ENCODE data around the gene CIZ1.

Gene CIZ1

GRCh38 chr9:128169492-128169891, 21.9 kb downstream of the CIZ1 start:
- no peaks in the 10 kb centered on the region for H3K4me1 ChIP-seq (ENCODE audit: control insufficient read depth, insufficient read depth, low read length)
- H3K9me3 ChIP-seq (ENCODE audit: control insufficient read depth, insufficient read depth, low read depth, low read length), result no peaks in the 10 kb centered on the region
- H3K4me3 ChIP-seq (ENCODE audit: low read depth, low read length), result no peak overlapping the region
- H3K9ac ChIP-seq (ENCODE audit: low read length), result no peak overlapping the region
- no peak overlapping the region for H3K27ac ChIP-seq (ENCODE audit: low read depth, low read length)
- H3K27me3 ChIP-seq (ENCODE audit: control insufficient read depth, insufficient read depth, low read length), result no peaks in the 10 kb centered on the region
- H3K36me3 ChIP-seq (ENCODE audit: control insufficient read depth, insufficient read depth, low read length), result peaks cover 56% of the 10 kb centered on the region

- Histone ChIP-seq H3K27ac (ENCODE audit: low read depth, low read length) (no peak overlapping the region), H3K27me3 (ENCODE audit: control insufficient read depth, insufficient read depth, low read length) (no peaks in the 10 kb centered on the region), H3K4me3 (ENCODE audit: low read depth, low read length) (no peak overlapping the region), H3K36me3 (ENCODE audit: control insufficient read depth, insufficient read depth, low read length) (peaks cover 60% of the 10 kb centered on the region), H3K9me3 (ENCODE audit: control insufficient read depth, insufficient read depth, low read depth, low read length) (no peaks in the 10 kb centered on the region), H3K9ac (ENCODE audit: low read length) (no peak overlapping the region), H3K4me1 (ENCODE audit: control insufficient read depth, insufficient read depth, low read length) (no peaks in the 10 kb centered on the region)
Observed at GRCh38 chr9:128168731-128169308, 22.6 kb downstream of the CIZ1 start.

- no peak overlapping the region for H3K9ac ChIP-seq (ENCODE audit: low read length)
- H3K9me3 ChIP-seq (ENCODE audit: control insufficient read depth, insufficient read depth, low read depth, low read length), result no peaks in the 10 kb centered on the region
- peaks cover 75% of the 10 kb centered on the region for H3K36me3 ChIP-seq (ENCODE audit: control insufficient read depth, insufficient read depth, low read length)
- no peaks in the 10 kb centered on the region for H3K4me1 ChIP-seq (ENCODE audit: control insufficient read depth, insufficient read depth, low read length)
- no peak overlapping the region for H3K27ac ChIP-seq (ENCODE audit: low read depth, low read length)
- H3K4me3 ChIP-seq (ENCODE audit: low read depth, low read length), result no peak overlapping the region
- H3K27me3 ChIP-seq (ENCODE audit: control insufficient read depth, insufficient read depth, low read length), result no peaks in the 10 kb centered on the region
Observed at GRCh38 chr9:128167209-128167608, 24.2 kb downstream of the CIZ1 start.

- H3K4me1 ChIP-seq (ENCODE audit: control insufficient read depth, insufficient read depth, low read length), result peaks cover 1% of the 10 kb centered on the region; the same call in 1 of the 2 replicates
- H3K4me3 ChIP-seq (ENCODE audit: low read depth, low read length), result no peak overlapping the region
- H3K36me3 ChIP-seq (ENCODE audit: control insufficient read depth, insufficient read depth, low read length), result peaks cover 77% of the 10 kb centered on the region
- no peaks in the 10 kb centered on the region for H3K27me3 ChIP-seq (ENCODE audit: control insufficient read depth, insufficient read depth, low read length)
- no peaks in the 10 kb centered on the region for H3K9me3 ChIP-seq (ENCODE audit: control insufficient read depth, insufficient read depth, low read depth, low read length)
- H3K9ac ChIP-seq (ENCODE audit: low read length), result no peak overlapping the region
- no peak overlapping the region for H3K27ac ChIP-seq (ENCODE audit: low read depth, low read length)
Observed at GRCh38 chr9:128166169-128166568, 25.2 kb downstream of the CIZ1 start.

- no peak overlapping the region for H3K9ac ChIP-seq (ENCODE audit: low read length)
- no peaks in the 10 kb centered on the region for H3K27me3 ChIP-seq (ENCODE audit: control insufficient read depth, insufficient read depth, low read length)
- no peaks in the 10 kb centered on the region for H3K9me3 ChIP-seq (ENCODE audit: control insufficient read depth, insufficient read depth, low read depth, low read length)
- no peak overlapping the region for H3K27ac ChIP-seq (ENCODE audit: low read depth, low read length)
- H3K4me1 ChIP-seq (ENCODE audit: control insufficient read depth, insufficient read depth, low read length), result peaks cover 9% of the 10 kb centered on the region
- H3K4me3 ChIP-seq (ENCODE audit: low read depth, low read length), result no peak overlapping the region
- peaks cover 64% of the 10 kb centered on the region for H3K36me3 ChIP-seq (ENCODE audit: control insufficient read depth, insufficient read depth, low read length)
Observed at GRCh38 chr9:128164307-128164885, 27.0 kb downstream of the CIZ1 start.

GRCh38 chr9:128163523-128164306, 27.7 kb downstream of the CIZ1 start:
- no peaks in the 10 kb centered on the region for H3K9me3 ChIP-seq (ENCODE audit: control insufficient read depth, insufficient read depth, low read depth, low read length)
- no peak overlapping the region for H3K27ac ChIP-seq (ENCODE audit: low read depth, low read length)
- H3K36me3 ChIP-seq (ENCODE audit: control insufficient read depth, insufficient read depth, low read length), result peaks cover 57% of the 10 kb centered on the region
- H3K9ac ChIP-seq (ENCODE audit: low read length), result no peak overlapping the region
- no peak overlapping the region for H3K4me3 ChIP-seq (ENCODE audit: low read depth, low read length)
- H3K4me1 ChIP-seq (ENCODE audit: control insufficient read depth, insufficient read depth, low read length), result peaks cover 11% of the 10 kb centered on the region
- H3K27me3 ChIP-seq (ENCODE audit: control insufficient read depth, insufficient read depth, low read length), result no peaks in the 10 kb centered on the region

GRCh38 chr9:128163027-128163515, 28.3 kb downstream of the CIZ1 start:
- Histone ChIP-seq H3K27ac (ENCODE audit: low read depth, low read length) (no peak overlapping the region), H3K9me3 (ENCODE audit: control insufficient read depth, insufficient read depth, low read depth, low read length) (no peaks in the 10 kb centered on the region), H3K27me3 (ENCODE audit: control insufficient read depth, insufficient read depth, low read length) (no peaks in the 10 kb centered on the region), H3K9ac (ENCODE audit: low read length) (no peak overlapping the region), H3K4me1 (ENCODE audit: control insufficient read depth, insufficient read depth, low read length) (peaks cover 11% of the 10 kb centered on the region), H3K36me3 (ENCODE audit: control insufficient read depth, insufficient read depth, low read length) (peaks cover 53% of the 10 kb centered on the region), H3K4me3 (ENCODE audit: low read depth, low read length) (no peak overlapping the region)

GRCh38 chr9:128162215-128163026, 29.0 kb downstream of the CIZ1 start:
- peaks cover 46% of the 10 kb centered on the region for H3K36me3 ChIP-seq (ENCODE audit: control insufficient read depth, insufficient read depth, low read length)

GRCh38 chr9:128161215-128161902, 30.0 kb downstream of the CIZ1 start:
- no peaks in the 10 kb centered on the region for H3K9me3 ChIP-seq (ENCODE audit: control insufficient read depth, insufficient read depth, low read depth, low read length)
- peak overlapping the region; percentile 89 for H3K4me3 ChIP-seq (ENCODE audit: low read depth, low read length)
- H3K27me3 ChIP-seq (ENCODE audit: control insufficient read depth, insufficient read depth, low read length), result no peaks in the 10 kb centered on the region
- no peak overlapping the region for H3K9ac ChIP-seq (ENCODE audit: low read length)
- peaks cover 36% of the 10 kb centered on the region for H3K36me3 ChIP-seq (ENCODE audit: control insufficient read depth, insufficient read depth, low read length)
- H3K27ac ChIP-seq (ENCODE audit: low read depth, low read length), result no peak overlapping the region
- peaks cover 11% of the 10 kb centered on the region for H3K4me1 ChIP-seq (ENCODE audit: control insufficient read depth, insufficient read depth, low read length)

More at GRCh38 chr9:128162215-128163026, 29.0 kb downstream of the CIZ1 start:
- H3K4me3 ChIP-seq (ENCODE audit: low read depth, low read length), result no peak overlapping the region
- H3K9me3 ChIP-seq (ENCODE audit: control insufficient read depth, insufficient read depth, low read depth, low read length), result no peaks in the 10 kb centered on the region
- no peak overlapping the region for H3K27ac ChIP-seq (ENCODE audit: low read depth, low read length)
- no peak overlapping the region for H3K9ac ChIP-seq (ENCODE audit: low read length)
- H3K27me3 ChIP-seq (ENCODE audit: control insufficient read depth, insufficient read depth, low read length), result no peaks in the 10 kb centered on the region
- peaks cover 11% of the 10 kb centered on the region for H3K4me1 ChIP-seq (ENCODE audit: control insufficient read depth, insufficient read depth, low read length)

GRCh38 chr9:128160603-128160987, 30.8 kb downstream of the CIZ1 start:
- Histone ChIP-seq H3K27ac (ENCODE audit: low read depth, low read length) (peak overlapping the region; percentile 30; the same call in 1 of the 2 replicates), H3K27me3 (ENCODE audit: control insufficient read depth, insufficient read depth, low read length) (no peaks in the 10 kb centered on the region), H3K36me3 (ENCODE audit: control insufficient read depth, insufficient read depth, low read length) (peaks cover 28% of the 10 kb centered on the region), H3K4me3 (ENCODE audit: low read depth, low read length) (peak overlapping the region; percentile 89), H3K9ac (ENCODE audit: low read length) (peak overlapping the region; percentile 82), H3K9me3 (ENCODE audit: control insufficient read depth, insufficient read depth, low read depth, low read length) (no peaks in the 10 kb centered on the region), H3K4me1 (ENCODE audit: control insufficient read depth, insufficient read depth, low read length) (peaks cover 11% of the 10 kb centered on the region)
